DMS114 treated with DMSO at 0.1 percent for 48 hours (cell line): ENCODE results near the gene CAPN13.

ENCODE experiments used
- DNase-seq: peaks from one replicate; lab custom pipeline; 2025; ENCODE audit not compliant: unreplicated experiment; lab: John Stamatoyannopoulos, UW

Gene CAPN13

DNA sequence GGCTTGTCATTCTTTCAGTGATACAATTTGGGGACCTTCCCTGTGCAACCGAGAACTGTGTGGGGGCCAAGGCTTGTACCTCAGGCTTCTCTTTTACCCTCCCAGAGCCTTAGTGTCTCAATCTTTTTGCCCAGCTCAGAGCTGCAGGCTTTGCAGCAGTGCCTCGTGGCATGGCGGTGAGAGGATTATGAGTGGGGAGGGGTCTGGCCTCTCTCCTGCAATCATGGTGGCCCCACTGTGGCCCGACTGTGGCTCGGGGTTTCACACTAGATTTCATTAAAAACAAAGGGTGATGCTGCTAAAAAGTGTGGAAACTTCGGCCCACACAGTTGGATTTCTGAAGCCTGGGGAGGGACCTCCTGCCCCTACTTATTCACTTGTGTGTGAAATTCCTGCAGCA, 75.5 kb downstream of the CAPN13 start:
- no peak for DNase-seq

- no peak for DNase-seq
Measured at GRCh38 chr2:30730736-30731647, 76.3 kb downstream of the CAPN13 start.

DNA sequence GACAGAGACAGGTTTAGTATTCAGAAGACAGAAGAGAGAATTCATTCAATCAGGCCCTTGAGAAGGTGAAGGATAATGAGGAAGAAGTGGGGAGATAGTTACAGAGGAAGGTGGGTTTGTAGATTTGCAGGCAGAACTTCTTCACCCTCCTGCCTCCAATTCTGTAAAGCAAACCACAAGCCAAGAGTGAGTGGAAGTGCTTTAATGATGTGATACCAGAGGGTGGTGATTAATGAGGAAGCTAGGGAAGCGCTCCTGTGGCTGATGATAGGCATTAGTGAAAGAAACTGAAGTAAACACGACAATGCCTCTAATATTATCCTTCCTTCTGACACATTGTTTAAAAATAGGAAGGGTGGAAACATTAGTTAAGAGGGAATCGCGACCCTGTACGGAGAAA, 78.2 kb downstream of the CAPN13 start:
- no peak for DNase-seq

DNA sequence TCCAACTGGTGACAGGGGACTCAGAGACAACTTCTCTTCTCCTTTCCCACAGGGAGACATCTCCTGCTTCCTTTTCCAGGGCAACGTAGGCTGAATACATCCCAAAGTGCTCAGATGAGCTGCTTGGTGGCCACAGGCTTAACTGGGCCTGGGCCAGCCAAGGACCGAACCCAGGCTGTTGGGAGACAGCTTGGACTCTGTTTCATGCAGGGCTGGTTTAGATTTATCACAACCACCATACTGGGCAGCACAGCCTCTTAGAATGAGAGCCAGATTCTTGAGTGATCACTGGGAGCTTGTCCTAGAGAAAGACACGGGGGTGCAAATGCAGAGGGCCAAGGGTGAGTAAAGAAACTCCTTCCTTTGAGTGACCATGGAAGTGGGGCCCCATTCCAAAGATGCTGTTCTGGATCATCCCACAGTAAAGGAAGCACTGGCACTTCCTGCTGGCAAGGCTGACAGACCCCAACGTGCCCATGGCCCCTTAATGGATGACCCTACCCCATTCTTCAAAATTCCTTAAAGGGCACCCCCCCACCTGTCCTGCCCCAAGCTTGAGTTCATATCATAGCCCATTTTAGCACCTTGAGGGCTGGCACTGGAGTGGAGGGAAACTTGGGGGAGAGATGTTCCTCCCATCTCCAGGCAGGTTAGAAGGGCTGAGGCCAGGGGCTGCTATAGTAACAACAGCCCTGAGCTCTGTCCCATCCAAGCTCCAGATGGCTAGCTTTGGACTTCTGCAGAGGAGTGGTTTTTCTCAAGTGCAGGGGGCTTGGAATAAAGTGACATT, 84.1 kb downstream of the CAPN13 start:
- no peak for DNase-seq

DNA sequence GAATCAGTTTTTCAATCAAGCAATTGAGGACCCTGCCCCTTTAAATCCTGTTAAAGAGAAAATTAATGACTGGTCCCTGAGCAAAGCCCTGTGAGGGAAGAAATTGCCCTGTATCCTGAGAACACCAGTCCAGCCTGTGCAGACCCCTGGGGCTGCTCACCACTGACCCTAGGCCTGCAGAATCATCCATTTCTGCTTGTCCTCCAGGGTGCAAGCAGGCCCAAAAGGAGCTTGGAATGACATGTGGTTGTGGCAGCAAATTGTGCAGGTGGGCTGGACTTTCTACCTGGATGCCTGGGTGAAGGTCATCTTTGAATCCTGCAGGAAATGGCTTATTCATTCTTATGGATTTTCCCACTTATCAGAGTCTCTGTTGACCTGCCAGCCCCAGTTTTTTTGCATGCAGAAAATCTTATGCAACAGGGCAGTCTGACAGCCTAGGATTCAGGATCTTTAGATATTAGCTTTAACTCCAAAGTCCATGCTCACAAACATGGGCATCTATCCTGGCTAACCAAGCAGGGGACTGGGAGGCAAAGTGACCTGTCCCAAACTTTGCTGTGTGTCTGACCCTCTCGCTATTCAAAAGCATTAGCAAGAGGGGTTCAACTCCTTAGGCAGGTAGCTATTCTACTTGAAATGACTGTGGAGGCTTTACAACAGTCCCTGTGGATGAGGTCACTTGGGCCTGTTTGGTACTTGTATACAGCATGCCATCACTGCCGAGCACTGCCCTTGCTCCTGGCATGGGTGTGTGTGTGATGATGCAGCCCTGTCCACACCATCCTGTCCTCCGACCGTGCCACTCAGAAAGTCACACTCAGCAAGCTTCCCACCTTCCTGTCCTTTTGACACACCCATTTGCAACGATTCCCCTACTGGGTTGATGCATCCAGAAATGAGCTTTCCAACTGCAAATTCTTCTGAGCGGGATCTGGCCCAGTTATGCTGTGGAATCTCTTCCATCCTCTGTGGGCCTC, 85.3 kb downstream of the CAPN13 start:
- no peak for DNase-seq

GRCh38 chr2:30721241-30721640, 86.0 kb downstream of the CAPN13 start:
- DNase-seq: no peak

DNA sequence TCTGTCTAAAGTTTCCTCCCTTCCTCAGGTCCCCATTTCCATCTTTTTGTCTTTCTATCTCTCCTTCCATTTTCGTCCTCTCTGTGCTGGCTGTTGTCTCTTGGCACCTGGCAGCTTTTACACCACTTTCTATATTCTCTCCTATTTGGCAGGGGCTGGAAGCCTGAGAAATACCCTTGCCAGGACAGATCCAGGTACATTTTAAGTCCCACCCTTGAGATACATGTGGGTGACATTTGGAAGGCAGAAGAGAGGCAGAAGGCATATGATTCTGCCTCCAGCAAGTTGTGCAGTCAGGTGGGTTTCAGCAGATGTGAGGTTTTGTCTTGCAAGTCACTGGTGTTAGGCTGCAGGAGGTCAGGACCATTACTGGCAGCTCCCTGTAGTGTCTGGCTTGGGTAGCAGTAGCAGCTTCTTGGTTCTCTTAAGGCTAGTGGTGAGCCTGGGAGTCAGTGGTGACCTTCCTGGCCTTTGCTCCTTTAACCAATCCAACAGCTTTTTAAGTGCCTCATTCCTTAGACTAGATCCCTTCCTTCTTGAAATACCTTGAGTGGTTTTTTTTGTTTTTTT, 90.1 kb downstream of the CAPN13 start:
- DNase-seq: no peak

GRCh38 chr2:30716123-30716900, 90.9 kb downstream of the CAPN13 start:
- DNase-seq: no peak

DNA sequence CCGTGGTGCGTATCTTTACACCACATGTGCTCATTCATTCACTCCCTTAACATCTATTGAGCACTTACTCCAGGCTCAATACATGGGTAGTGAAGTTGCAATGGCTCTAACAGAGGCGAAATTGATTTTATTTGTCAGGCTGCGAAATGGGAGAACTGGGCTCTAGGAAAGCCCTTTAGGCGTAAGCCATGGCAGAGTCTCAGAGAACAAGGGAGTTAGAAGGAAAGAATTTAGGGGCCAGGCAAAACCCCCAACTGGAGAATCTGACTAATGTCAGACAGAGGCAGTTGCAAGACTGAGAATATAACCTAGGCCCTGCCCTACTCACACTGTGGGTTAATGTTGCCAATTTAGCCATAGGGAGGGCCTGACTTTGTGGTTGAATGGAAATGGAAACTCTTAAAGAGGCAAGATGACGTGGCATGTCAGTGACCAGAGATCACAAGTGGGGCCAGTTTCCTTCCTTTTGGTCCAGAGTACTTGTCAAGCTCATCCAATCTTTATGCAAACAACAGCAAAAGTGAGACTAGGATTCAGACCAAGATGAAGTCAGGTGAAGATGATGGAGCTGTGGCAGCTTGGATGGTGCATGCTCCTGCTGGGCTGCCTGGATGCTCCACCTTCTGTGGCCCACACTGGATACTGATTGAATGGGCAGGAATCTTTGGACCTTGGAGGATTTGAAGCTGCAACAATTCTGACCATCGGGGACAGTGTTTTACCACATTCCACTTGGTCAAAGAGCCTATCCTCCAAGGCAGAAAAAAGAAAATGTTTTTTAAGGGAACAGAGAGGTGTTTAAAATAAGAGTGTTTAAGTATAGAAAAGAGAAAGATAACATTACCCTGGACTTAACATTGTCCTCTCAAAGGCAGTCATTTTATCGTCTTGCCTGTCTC, 92.2 kb downstream of the CAPN13 start:
- DNase-seq: no peak

- DNase-seq: no peak
Measured at GRCh38 chr2:30713698-30714097, 93.5 kb downstream of the CAPN13 start.

- DNase-seq: peak; percentile 74
Measured at GRCh38 chr2:30711646-30712085, 95.6 kb downstream of the CAPN13 start.

- DNase-seq: no peak
Measured at GRCh38 chr2:30710461-30710860, 96.8 kb downstream of the CAPN13 start.

DNA sequence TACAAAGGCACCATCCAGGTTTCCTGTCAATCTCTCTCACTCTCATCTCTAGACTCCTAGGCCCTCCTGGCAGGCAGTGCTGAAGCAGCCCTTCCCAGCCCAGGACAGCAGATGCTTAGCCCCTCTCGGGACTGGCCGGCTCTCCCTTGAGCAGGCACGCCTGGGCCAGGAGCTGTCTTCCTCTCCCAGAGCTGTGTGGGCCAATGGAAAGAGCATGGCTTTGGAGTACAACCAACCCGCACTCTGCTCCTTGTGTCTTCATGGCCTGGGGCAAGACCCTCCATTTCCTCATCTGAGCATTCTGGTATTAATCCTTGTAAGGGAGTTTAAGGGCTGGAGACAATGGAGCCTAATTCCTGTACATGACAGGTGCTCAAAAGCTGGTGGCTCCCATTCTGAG, 97.2 kb downstream of the CAPN13 start:
- DNase-seq: no peak

- DNase-seq: no peak
Measured at GRCh38 chr2:30709516-30709915, 97.7 kb downstream of the CAPN13 start.

DNA sequence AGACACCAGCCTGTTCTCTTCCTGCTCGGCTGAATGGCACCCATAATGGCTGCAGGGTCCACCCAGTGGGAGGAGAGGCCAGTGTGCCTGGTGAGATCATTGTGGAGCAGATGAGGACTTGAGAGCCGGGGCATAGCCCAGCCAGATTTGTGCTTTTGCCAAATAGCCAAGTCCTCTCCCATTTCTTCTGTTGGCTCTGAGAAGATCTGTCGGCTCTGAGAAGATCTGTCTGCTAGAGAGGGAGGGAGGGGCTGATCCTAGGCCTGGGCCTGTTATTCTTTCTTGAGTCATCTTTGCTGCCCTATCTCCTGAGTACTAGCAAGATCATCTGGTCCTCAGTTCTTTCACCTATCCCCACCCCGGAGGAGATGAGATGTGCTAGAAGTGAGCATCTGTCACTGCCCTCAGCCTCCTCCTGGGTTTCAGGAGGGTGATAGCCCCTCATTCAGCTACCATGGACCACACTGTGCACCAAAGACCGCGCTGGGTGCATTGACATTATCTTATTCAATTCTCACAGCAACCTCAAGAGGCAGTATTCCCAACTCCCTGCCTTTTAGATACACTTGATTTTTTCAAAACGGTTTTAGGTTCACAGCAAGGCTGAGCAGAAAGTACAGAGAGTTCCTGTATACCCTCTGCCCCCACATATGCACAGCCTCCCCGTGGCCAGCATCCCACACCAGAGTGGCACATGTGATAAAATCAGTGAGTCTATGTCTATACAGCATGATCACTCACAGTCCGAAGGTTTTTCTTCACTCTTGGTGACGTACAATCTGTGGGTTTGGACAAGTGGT, 98.6 kb downstream of the CAPN13 start:
- no peak for DNase-seq

DNA sequence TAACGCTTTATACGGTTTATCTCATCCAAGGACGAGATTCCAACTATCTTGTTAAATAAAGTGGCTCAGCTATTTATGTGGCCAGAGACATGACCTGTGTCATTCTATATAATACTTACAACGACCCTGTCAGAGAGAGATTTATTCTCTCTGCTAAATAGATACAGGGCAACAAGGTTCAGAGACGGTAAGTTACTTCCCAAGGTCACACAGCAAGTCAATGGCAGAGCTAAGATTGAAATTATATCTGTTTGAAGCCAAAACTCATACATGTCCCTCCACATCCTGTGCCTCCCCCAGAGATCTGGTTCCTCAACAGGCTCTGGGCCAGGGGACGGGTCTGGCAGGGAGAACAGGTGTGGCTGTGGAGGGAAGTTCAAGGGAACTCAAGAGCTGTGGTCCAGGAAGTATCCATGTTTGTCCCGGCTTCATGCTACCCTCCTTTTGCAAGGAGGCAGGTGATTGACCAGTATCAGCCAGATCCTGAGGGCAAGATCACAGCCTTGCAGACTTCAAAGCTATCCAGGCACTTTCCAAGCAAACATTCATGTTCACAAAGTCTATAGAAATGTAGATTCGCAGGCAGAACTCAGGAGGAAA, 99.8 kb downstream of the CAPN13 start:
- no peak for DNase-seq

DNA sequence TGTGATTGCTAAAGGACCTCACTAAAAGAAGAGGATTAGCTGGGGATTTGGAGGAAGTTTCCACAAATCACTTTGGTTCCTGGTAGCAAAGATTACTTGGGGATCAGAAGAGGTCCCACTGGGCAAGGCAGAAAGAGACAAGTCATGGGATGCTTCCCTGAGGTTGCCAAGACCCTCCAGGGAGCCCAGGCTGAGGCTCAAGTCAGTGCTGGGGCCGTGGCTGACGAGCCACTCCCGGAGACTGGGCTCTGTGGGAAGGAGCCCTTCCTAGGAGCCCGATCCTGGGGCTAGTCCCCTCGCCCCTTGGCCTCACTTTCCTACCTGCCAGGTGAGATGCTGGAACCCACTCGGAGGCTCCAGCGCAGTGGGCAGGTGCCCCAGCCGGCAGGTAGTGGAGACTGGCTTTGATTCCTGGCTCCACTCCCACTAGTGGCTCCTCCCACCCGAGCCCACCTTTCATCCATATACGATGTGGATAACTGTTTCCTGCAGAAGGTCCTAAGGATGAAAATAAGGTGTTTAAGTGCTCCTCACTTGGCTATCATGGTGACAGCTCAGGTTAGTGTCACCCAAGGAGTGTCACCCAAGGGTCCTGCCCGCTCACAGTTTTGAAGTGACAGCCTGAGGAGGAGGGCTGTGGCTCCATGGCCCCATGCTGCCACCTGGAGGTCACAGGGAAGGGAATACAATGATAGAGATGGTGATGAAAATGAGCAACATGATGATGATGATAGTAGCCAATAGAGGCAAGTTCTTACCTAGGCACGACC, 100.5 kb downstream of the CAPN13 start:
- DNase-seq: peak; percentile 35
